C4-2B (cell line): ENCODE data around the gene RAB36.
A peak's percentile ranks its signal among the peaks of the same experiment; 100 is the strongest.

ENCODE experiments used
- ZFX ChIP-seq: fragments of 450-650 bp; IDR thresholded peaks from 2 replicates; pipeline ENCODE4 v1.6.1; 2017
- TF ChIP-seq, protein P1 (sequence below): fragments of 450-650 bp; conservative IDR thresholded peaks from 2 replicates; pipeline ENCODE4 v1.5.1; 2017; ENCODE audit warnings: mild to moderate bottlenecking

GRCh38 chr22:23128269-23129108 lies 16.8 kb upstream of the RAB36 start:
- TF ChIP-seq, protein P1, sequence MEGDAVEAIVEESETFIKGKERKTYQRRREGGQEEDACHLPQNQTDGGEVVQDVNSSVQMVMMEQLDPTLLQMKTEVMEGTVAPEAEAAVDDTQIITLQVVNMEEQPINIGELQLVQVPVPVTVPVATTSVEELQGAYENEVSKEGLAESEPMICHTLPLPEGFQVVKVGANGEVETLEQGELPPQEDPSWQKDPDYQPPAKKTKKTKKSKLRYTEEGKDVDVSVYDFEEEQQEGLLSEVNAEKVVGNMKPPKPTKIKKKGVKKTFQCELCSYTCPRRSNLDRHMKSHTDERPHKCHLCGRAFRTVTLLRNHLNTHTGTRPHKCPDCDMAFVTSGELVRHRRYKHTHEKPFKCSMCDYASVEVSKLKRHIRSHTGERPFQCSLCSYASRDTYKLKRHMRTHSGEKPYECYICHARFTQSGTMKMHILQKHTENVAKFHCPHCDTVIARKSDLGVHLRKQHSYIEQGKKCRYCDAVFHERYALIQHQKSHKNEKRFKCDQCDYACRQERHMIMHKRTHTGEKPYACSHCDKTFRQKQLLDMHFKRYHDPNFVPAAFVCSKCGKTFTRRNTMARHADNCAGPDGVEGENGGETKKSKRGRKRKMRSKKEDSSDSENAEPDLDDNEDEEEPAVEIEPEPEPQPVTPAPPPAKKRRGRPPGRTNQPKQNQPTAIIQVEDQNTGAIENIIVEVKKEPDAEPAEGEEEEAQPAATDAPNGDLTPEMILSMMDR = peak; percentile 89
- peak; percentile 13; the same call in 1 of the 2 replicates for TF ChIP-seq ZFX
